Caco-2 (cell line): ENCODE measurements around the gene NCKAP5. TPM values are rescaled to one million over a fixed set of nuclear protein-coding genes. Genes with fewer than 3 reads are reported as not detected.

Experiments
- BruUV-seq: library from RNA; stranded (reverse); fragments of 400-500 nt; replicated peaks from 2 replicates; lab custom pipeline; 2021; lab: Mats Ljungman, UMichigan
- CTCF ChIA-PET: fragments of 300-600 bp; sonication (Branson Sonifier 250); formaldehyde crosslinking; loops from one replicate; lab custom pipeline; 2022; ENCODE audit warnings: antibody characterized with exemption; lab: Charles Lee
- POLR2A ChIA-PET: fragments of 300-600 bp; sonication (Branson Sonifier 250); formaldehyde crosslinking; loops from one replicate; lab custom pipeline; 2022; ENCODE audit warnings: antibody characterized with exemption; lab: Charles Lee
- DNase-seq, 2 experiments: peaks; one replicate each; pipeline versions ENCODE4 v3.0.0 to v3.0.0-alpha.2; 2020 to 2022
- H3K27me3 ChIP-seq: replicated peaks from 2 replicates; pipeline ENCODE4 v1.6.0; 2011; ENCODE audit warnings: low read length; ENCODE audit not compliant: control insufficient read depth, insufficient read depth
- H3K36me3 ChIP-seq: 2 replicates; pipeline ENCODE4 v1.5.1; 2011; ENCODE audit warnings: low read length; ENCODE audit not compliant: control insufficient read depth, insufficient read depth
- H3K4me1 ChIP-seq: fragments of 250-450 bp; sonication (Bioruptor Pico); 2 replicates; pipeline ENCODE4 v1.5.1; 2020; ENCODE audit warnings: mild to moderate bottlenecking
- H3K4me3 ChIP-seq: 2 replicates; pipeline ENCODE4 v1.5.1; 2011; ENCODE audit warnings: low read depth, mild to moderate bottlenecking, control low read depth, low read length
- H3K9me3 ChIP-seq: fragments of 250-450 bp; sonication (Bioruptor Pico); 2 replicates; pipeline ENCODE4 v1.5.1; 2020; ENCODE audit warnings: mild to moderate bottlenecking, moderate library complexity
- H3K27ac Mint-ChIP-seq: one replicate; pipeline ENCODE4 v1.8.0; 2022; ENCODE audit warnings: mixed read lengths; ENCODE audit not compliant: unreplicated experiment
- H3K27me3 Mint-ChIP-seq: one replicate; pipeline ENCODE4 v1.8.0; 2022; ENCODE audit warnings: mixed read lengths; ENCODE audit not compliant: insufficient read depth, unreplicated experiment
- H3K36me3 Mint-ChIP-seq: one replicate; pipeline ENCODE4 v1.8.0; 2022; ENCODE audit warnings: mild to moderate bottlenecking, mixed read lengths; ENCODE audit not compliant: insufficient read depth, unreplicated experiment
- H3K4me1 Mint-ChIP-seq: one replicate; pipeline ENCODE4 v1.8.0; 2022; ENCODE audit warnings: low read depth, mixed read lengths; ENCODE audit not compliant: unreplicated experiment
- H3K4me3 Mint-ChIP-seq: one replicate; pipeline ENCODE4 v1.8.0; 2022; ENCODE audit warnings: mild to moderate bottlenecking, moderate library complexity, mixed read lengths; ENCODE audit not compliant: unreplicated experiment
- H3K9me3 Mint-ChIP-seq: one replicate; pipeline ENCODE4 v1.8.0; 2022; ENCODE audit warnings: mixed read lengths; ENCODE audit not compliant: unreplicated experiment
- intact Hi-C: fragments of 100-400 bp; cut with micrococcal nuclease; formaldehyde crosslinking; loops from one replicate; pipeline ENCODE4 v1.10.0; 2022; ENCODE audit not compliant: unreplicated experiment
- total RNA-seq: library from RNA; stranded (reverse); gene quantifications from 2 replicates; pipeline ENCODE4 v1.2.3, GENCODE V29; 2022
- TF ChIP-seq, protein P1 (sequence below), 2 experiments: fragments of 200-600 bp in 1 of 2; IDR thresholded peaks; 1 replicate in 1 of 2; 2 replicates in 1 of 2; pipeline versions ENCODE4 v1.5.1 to v1.8.0; 2011 to 2022; ENCODE audit warnings: antibody characterized with exemption in 1 of 2, control low read depth in 1 of 2, inconsistent platforms in 1 of 2, low read depth in 1 of 2, low read length in 1 of 2, mild to moderate bottlenecking in 1 of 2, moderate library complexity in 1 of 2; ENCODE audit not compliant: insufficient read depth in 1 of 2, severe bottlenecking in 1 of 2, unreplicated experiment in 1 of 2

NCKAP5 gene
- total RNA-seq, 1 experiment from 2014 or later: 3.8 TPM

GRCh38 chr2:132761437-132761836 is 806.8 kb downstream of the NCKAP5 start:
- Mint-ChIP-seq H3K4me3 (no peak overlapping the region), H3K27ac (no peak overlapping the region), H3K27me3 (no peaks in the 10 kb centered on the region), H3K9me3 (peaks cover 22% of the 10 kb centered on the region), H3K4me1 (peaks cover 45% of the 10 kb centered on the region), H3K36me3 (no peaks in the 10 kb centered on the region)
- peaks cover 39% of the 10 kb centered on the region for H3K4me1 ChIP-seq
- peaks cover 12% of the 10 kb centered on the region; the same call in 1 of the 2 replicates for H3K9me3 ChIP-seq
- H3K4me3 ChIP-seq: no peak overlapping the region
- BruUV-seq: no TSS peak
- CTCF ChIA-PET: no interaction called here
- no peak for DNase-seq
- intact Hi-C loops: no loop called here
- POLR2A ChIA-PET: no interaction called here
- TF ChIP-seq, protein P1, sequence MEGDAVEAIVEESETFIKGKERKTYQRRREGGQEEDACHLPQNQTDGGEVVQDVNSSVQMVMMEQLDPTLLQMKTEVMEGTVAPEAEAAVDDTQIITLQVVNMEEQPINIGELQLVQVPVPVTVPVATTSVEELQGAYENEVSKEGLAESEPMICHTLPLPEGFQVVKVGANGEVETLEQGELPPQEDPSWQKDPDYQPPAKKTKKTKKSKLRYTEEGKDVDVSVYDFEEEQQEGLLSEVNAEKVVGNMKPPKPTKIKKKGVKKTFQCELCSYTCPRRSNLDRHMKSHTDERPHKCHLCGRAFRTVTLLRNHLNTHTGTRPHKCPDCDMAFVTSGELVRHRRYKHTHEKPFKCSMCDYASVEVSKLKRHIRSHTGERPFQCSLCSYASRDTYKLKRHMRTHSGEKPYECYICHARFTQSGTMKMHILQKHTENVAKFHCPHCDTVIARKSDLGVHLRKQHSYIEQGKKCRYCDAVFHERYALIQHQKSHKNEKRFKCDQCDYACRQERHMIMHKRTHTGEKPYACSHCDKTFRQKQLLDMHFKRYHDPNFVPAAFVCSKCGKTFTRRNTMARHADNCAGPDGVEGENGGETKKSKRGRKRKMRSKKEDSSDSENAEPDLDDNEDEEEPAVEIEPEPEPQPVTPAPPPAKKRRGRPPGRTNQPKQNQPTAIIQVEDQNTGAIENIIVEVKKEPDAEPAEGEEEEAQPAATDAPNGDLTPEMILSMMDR (IDR thresholded peaks at IDR 0.05; ENCODE audit: insufficient read depth in 1 of 2, low read depth in 1 of 2, low read length in 1 of 2, severe bottlenecking in 1 of 2, unreplicated experiment in 1 of 2): no peak
- H3K27me3 ChIP-seq: no peaks in the 10 kb centered on the region
- H3K36me3 ChIP-seq: no peaks in the 10 kb centered on the region

DNA sequence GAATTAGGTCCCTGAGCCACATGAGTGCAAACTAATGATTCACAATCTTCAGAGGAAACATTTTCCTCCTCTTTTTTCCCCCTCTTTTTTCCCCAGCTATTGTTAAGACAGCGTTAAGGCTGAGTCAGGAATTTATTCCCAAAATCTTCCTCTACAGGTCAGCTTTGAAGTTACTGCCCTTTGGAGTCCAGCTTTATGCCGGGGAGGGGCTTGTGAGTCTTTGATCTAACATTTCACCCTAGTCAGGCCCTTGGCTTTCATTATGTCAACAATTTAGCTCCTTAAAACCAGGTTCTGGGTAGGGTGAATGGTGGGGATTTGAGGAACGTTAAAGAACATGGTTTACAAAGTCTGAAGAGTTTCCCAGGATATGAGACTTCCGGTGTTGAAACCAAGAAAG is 807.3 kb downstream of the NCKAP5 start:
- H3K4me1 Mint-ChIP-seq: peaks cover 45% of the 10 kb centered on the region
- POLR2A ChIA-PET: no interaction called here

GRCh38 chr2:132760405-132760804 is 807.9 kb downstream of the NCKAP5 start:
- peaks cover 45% of the 10 kb centered on the region for H3K4me1 Mint-ChIP-seq
- H3K36me3 Mint-ChIP-seq: no peaks in the 10 kb centered on the region
- no peak overlapping the region for H3K4me3 Mint-ChIP-seq
- H3K27me3 ChIP-seq: no peaks in the 10 kb centered on the region
- H3K36me3 ChIP-seq: no peaks in the 10 kb centered on the region
- H3K27ac Mint-ChIP-seq: peak overlapping the region; percentile 29
- peaks cover 39% of the 10 kb centered on the region for H3K4me1 ChIP-seq
- H3K4me3 ChIP-seq: no peak overlapping the region
- TF ChIP-seq, protein P1 (IDR thresholded peaks at IDR 0.05; ENCODE audit: insufficient read depth in 1 of 2, low read depth in 1 of 2, low read length in 1 of 2, severe bottlenecking in 1 of 2, unreplicated experiment in 1 of 2): no peak
- no peaks in the 10 kb centered on the region for H3K27me3 Mint-ChIP-seq
- CTCF ChIA-PET: no interaction called here
- peaks cover 22% of the 10 kb centered on the region for H3K9me3 Mint-ChIP-seq
- POLR2A ChIA-PET: no interaction called here
- intact Hi-C loops: no loop called here
- no peak for DNase-seq
- BruUV-seq: no TSS peak
- H3K9me3 ChIP-seq: peaks cover 12% of the 10 kb centered on the region; the same call in 1 of the 2 replicates

More for the DNA sequence above, 807.3 kb downstream of the NCKAP5 start:
- H3K4me1 ChIP-seq: peaks cover 39% of the 10 kb centered on the region
- peaks cover 22% of the 10 kb centered on the region for H3K9me3 Mint-ChIP-seq
- BruUV-seq: no TSS peak
- H3K27me3 Mint-ChIP-seq: no peaks in the 10 kb centered on the region
- DNase-seq: peak; percentile 64 to 71
- H3K9me3 ChIP-seq: peaks cover 12% of the 10 kb centered on the region; the same call in 1 of the 2 replicates
- H3K36me3 Mint-ChIP-seq: no peaks in the 10 kb centered on the region
- H3K27me3 ChIP-seq: no peaks in the 10 kb centered on the region
- intact Hi-C loops: no loop called here
- no peaks in the 10 kb centered on the region for H3K36me3 ChIP-seq
- TF ChIP-seq, protein P1 (IDR thresholded peaks at IDR 0.05; ENCODE audit: insufficient read depth in 1 of 2, low read depth in 1 of 2, low read length in 1 of 2, severe bottlenecking in 1 of 2, unreplicated experiment in 1 of 2): no peak
- H3K27ac Mint-ChIP-seq: peak overlapping the region; percentile 29
- CTCF ChIA-PET: no interaction called here
- H3K4me3 ChIP-seq: no peak overlapping the region
- H3K4me3 Mint-ChIP-seq: no peak overlapping the region
